ENCODE results near the gene STBD1. TPM values are rescaled to one million over a fixed set of nuclear protein-coding genes. Genes with fewer than 3 reads are reported as not detected.

STBD1 gene
- total RNA-seq = 0.94 and 4.6 TPM in 2 replicates

GRCh38 chr4:76305971-76306881, at the start of gene STBD1:
Gene STBD1 (plus strand): TSS chr4:76306733. CDS start chr4:76306770, 37 bp downstream.

Other genes starting within 250 kb of the STBD1 start
- not detected in 2 replicates for gene ART3, start 232.0 kb upstream of the STBD1 start, total RNA-seq
- 29.2 and 30.0 TPM in 2 replicates for gene NUP54, start 158.3 kb upstream of the STBD1 start, total RNA-seq
- 116 and 124 TPM in 2 replicates for gene SCARB2, start 92.9 kb upstream of the STBD1 start, total RNA-seq
- under 0.01 TPM in 1 of 2 replicates, not detected in the other for gene FAM47E, start 55.0 kb upstream of the STBD1 start, total RNA-seq
- under 0.01 TPM in 2 replicates for gene CCDC158, start 114.4 kb downstream of the STBD1 start, total RNA-seq
- gene SHROOM3, start 128.5 kb downstream of the STBD1 start, total RNA-seq = 0.60 and 7.7 TPM in 2 replicates

Measured in pericardium fibroblast (primary cell).